NT2/D1 (cell line): ENCODE data around the gene BPI.

Experiments used
- SUZ12 ChIP-seq: IDR thresholded peaks from 2 replicates; pipeline ENCODE4 v1.6.1; 2011; ENCODE audit not compliant: insufficient read length, insufficient read depth; ENCODE audit errors: extremely low read depth
- YY1 ChIP-seq: IDR thresholded peaks from 2 replicates; pipeline ENCODE4 v1.6.1; 2011; ENCODE audit not compliant: insufficient read length, insufficient read depth
- ZNF274 ChIP-seq: IDR thresholded peaks from 2 replicates; pipeline ENCODE4 v1.6.1; 2011; ENCODE audit warnings: mild to moderate bottlenecking, low read depth, low read length

GRCh38 chr20:38283236-38283635, 20.7 kb upstream of the BPI start:
- TF ChIP-seq ZNF274 = no peak
- no peak for TF ChIP-seq YY1
- no peak for TF ChIP-seq SUZ12
